Activated CD4-positive, alpha-beta T cell treated with anti-CD3 and anti-CD28 coated beads, Interleukin-2, amount 50 U/mL, for 24 hours (primary cell): ENCODE data around the gene BMP5.

Experiments used
- DNase-seq, 2 donors: peaks; one replicate each; pipeline ENCODE4 v3.0.0-alpha.2; 2020; ENCODE audit warnings: low read depth in 1 of 2, low spot score in 1 of 2

Gene BMP5

DNA sequence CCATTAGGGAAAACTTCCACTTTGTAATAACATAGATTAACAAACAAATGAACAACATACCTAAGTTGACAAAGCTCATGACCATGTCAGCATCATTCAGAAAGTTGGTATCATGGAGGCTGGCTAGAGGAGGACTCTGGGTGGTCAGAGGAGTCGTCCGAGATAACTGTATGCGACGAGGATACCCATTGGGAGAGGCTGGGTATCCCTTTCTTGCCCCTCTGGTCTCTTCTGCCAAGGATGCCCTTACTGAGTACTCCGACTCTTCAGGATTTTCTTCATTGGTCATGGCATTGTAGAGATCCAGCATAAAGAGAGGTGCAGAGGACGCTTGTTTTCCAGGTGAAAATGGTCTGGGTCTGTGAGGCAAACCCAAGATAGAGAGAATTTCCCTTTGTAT, 1.1 kb downstream of the BMP5 start:
- no peak for DNase-seq

DNA sequence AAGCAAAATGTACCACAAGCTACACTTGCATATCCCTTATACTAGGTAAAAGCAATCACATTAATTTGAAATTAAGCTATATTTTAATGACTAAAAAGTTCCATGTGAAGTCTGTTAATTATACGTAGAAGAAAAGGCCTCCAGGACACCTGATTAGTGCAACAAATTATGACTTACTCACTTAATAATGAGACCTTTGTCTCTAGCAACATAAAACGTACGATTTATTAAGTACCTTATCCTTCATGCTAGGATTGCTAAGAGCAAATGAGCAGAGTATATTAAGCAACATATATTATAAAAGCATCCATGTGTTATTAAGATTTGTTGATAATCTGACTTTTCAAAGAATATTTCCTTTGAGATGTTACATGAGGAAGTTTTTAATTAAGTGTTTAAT, 2.5 kb downstream of the BMP5 start:
- no peak for DNase-seq

- DNase-seq: no peak
Observed at GRCh38 chr6:55870181-55870813, 5.1 kb downstream of the BMP5 start.

DNA sequence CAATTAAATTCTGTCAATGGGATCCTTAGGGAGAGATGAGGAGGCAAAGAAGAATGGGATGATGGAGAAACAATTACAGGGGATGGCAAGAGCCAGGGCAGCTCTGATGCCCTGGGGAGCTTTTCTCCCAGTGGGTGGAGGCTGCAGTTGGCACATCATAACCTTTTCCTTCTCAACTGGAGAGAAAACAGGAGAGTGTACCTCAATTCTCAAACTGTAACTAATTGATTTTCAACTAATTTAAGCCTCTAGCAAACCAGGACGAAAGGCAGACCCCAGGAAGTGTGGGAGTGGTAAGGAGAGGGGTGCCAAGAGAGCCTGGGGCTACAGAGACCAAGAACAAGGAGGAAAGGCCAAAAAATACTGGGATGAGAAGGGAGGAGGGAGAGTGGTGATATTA, 5.7 kb downstream of the BMP5 start:
- DNase-seq: no peak

DNA sequence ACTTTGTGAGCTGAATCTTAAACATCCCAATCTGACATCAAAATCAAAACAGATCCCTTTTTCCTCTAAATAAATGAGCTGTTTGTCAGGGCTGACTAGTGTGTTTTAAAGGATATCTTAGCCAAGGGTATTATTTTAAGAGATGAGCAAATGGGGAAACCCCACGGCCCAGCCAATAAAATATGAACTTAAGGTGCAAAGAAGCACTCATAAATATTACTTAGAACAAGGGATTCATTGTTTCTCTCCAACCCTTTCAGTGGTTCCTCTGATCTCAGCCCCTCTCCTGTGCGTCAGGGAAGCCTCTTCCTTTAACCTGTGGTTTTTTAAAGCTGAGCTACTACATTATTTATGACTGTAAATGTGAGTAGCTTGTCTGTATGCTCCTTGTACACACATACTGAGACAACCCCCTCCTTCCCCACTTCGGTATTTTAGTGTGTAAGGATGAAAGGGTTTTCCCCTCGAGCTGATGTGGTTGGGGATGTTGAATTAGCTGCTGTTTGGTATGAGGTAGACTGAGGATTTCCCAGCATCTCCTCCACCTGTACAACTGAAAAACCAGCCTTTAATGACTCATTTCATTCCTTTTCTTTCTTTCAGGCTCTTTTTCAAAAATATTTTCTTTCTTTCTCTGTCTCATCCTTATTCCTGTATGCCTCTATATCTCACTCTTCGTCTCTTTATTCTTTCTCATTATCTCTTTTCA, 6.5 kb downstream of the BMP5 start:
- no peak for DNase-seq

- DNase-seq: no peak
Observed at GRCh38 chr6:55868176-55868575, 7.2 kb downstream of the BMP5 start.

GRCh38 chr6:55866128-55866527, 9.3 kb downstream of the BMP5 start:
- no peak for DNase-seq

DNA sequence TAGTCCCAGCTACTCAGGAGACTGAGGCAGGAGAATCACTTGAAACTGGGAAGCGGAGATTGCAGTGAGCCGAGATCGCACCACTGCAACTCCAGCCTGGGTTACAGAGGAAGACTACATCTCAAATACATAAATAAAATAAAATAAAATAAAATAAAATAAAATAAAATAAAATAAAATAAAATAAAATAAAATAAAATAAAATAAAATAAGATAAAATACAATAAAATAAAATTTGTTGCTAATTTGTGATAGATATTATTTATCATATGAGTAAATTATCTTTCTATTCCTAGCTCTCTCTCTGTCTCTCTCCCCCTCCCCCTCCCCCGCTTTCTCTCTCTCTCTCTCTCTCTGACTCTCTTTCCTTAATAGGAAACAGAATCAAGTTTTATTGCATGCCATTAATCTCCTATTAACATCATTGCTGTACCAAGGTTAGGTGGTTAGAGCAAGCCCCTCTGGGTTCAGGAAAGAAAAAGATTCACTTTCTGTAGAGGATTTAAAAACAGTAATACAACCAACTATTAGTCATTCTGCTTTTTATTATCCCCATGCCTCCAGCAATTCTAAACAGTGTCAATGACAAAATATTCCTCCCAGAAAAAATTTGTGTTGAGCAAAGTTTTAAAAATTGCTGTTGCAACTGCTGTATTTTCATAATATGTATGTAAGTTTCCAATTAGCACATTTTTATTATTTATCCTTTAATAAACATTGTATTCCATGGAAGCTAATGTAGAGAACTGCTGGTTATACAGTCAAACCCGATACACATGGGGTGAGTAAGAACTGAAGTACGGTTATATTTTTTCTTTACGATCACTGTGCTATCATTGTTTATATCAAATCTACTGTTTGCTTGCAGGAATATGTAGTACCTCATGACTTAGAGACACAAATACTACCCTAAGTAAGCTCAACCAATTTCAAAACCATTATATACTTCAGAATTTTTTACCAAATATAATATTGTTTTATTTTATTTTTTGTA, 22.1 kb downstream of the BMP5 start:
- DNase-seq: no peak

DNA sequence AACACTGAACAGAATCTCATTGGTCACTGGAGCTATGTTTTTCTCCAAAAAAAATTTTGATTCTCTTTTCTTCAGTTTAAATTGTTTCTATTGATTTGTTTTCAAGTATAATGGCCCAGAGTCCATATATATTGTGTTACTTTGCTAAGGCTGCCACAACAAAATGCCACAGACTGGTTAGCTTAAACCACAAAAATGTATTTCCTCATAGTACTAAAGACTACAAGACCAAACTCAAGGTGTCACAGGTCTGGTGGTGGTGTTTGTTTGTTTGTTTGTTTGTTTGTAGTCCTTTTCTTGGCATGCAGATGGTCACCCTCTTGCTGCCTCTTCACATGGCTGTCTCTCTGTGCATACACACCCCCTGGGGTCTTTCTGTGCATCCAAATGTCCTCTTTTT, 34.0 kb downstream of the BMP5 start:
- no peak for DNase-seq

DNA sequence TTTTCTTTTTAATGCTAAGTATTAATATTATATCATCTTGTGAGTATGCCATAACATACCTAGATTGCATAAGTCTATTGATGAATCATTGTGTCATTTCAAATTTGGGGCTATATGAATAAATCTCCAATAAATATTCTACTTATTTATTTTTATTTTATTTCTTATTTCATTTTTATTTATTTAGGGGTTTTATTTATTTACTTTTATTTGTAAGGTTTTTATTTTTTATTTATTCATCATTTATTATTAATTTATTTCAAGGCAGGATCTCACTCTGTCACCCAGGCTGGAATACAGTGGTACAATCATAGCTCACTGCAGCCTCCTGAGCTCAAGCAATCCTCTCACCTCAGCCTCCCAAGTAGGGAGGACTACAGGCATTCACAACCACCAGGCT, 36.3 kb downstream of the BMP5 start:
- no peak for DNase-seq

GRCh38 chr6:55836945-55837344, 38.4 kb downstream of the BMP5 start:
- no peak for DNase-seq

- no peak for DNase-seq
Observed at GRCh38 chr6:55836481-55836880, 38.9 kb downstream of the BMP5 start.

DNA sequence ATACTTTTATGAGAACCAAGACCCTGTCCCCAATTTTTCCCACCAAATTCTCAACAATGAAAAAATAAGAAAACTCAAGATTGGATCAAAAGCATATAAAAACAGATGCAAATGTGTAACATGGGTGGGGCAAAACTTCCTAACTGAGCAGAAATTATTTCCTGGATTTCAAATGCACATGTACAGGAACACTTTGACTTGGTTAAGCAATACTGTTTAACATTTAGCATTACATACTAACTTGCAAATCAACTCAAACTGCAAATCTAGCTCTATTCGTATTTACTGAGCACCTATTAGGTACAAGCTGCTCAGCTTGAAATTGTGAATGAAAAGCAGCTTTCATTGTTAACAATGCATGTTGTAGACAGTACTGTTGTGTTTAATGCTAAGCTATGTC, 40.2 kb downstream of the BMP5 start:
- no peak for DNase-seq

GRCh38 chr6:55833284-55833683, 42.1 kb downstream of the BMP5 start:
- no peak for DNase-seq

- no peak for DNase-seq
Observed at GRCh38 chr6:55827818-55828522, 47.4 kb downstream of the BMP5 start.

GRCh38 chr6:55826941-55827340, 48.4 kb downstream of the BMP5 start:
- no peak for DNase-seq

GRCh38 chr6:55825402-55826051, 49.9 kb downstream of the BMP5 start:
- no peak for DNase-seq

GRCh38 chr6:55822815-55823214, 52.6 kb downstream of the BMP5 start:
- DNase-seq: no peak

GRCh38 chr6:55822005-55822404, 53.4 kb downstream of the BMP5 start:
- no peak for DNase-seq

GRCh38 chr6:55820696-55821095, 54.7 kb downstream of the BMP5 start:
- DNase-seq: no peak

DNA sequence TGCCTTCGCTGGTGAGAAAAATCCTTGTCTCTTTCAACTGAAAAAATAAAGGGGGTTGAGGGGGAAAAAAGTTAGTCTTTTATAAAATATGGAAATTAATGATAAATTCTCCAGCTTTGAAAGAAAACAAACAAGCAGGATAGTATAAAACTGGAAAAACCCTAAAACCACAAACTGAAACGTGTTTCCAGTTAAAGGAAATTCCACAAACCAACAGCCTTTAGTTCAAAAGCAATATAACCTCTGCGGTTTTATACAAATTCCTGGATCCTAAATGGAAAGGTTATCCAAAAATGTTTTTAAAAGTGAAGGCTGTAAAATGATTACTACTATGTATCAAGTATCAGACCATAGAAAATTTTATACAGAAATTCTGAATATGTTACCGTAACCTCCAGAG, 55.6 kb downstream of the BMP5 start:
- no peak for DNase-seq
